Left lung (tissue), 10 donors: ENCODE measurements around the gene MANBA. TPM values are rescaled to one million over a fixed set of nuclear protein-coding genes. Genes with fewer than 3 reads are reported as not detected.
"Not testable (repeated sequence)": the region's sequence is repeated elsewhere in the genome, so short reads cannot be mapped to it uniquely, and the experiment has no call there.

Experiments
- ATAC-seq: fragments of 200-7000 bp; cut with Tn5 transposase; one replicate; pipeline ENCODE4 v1.9.1; 2020; ENCODE audit warnings: moderate library complexity
- DNase-seq, 4 donors: peaks; one replicate each; pipeline ENCODE4 v3.0.0-alpha.2; 2013 to 2020
- H3K27ac ChIP-seq, 2 donors: fragments of 200-600 bp; sonication (generic) in 1 of 2; one replicate each; pipeline versions ENCODE4 v1.5.0 to v1.8.0; 2020 to 2021
- H3K27me3 ChIP-seq, 2 donors: fragments of 200-600 bp; sonication (generic) in 1 of 2; one replicate each; pipeline versions ENCODE4 v1.5.0 to v1.8.0; 2020 to 2021
- H3K36me3 ChIP-seq, 2 donors: fragments of 200-600 bp; sonication (generic) in 1 of 2; one replicate each; pipeline versions ENCODE4 v1.5.0 to v1.8.0; 2020 to 2021
- H3K4me1 ChIP-seq, 2 donors: fragments of 200-600 bp; one replicate each; pipeline ENCODE4 v1.8.0; 2021
- H3K4me3 ChIP-seq, 2 donors: fragments of 200-600 bp; sonication (generic) in 1 of 2; one replicate each; pipeline versions ENCODE4 v1.5.0 to v1.8.0; 2020 to 2021; ENCODE audit warnings: mild to moderate bottlenecking in 1 of 2
- H3K9me3 ChIP-seq, 2 donors: fragments of 200-600 bp; sonication (generic) in 1 of 2; one replicate each; pipeline versions ENCODE4 v1.5.0 to v1.8.0; 2020 to 2021
- intact Hi-C, 2 donors: fragments of 100-400 bp; cut with DNase I; formaldehyde crosslinking; loops; one replicate each; pipeline versions ENCODE4 v1.11.2 to v1.14.2; 2022
- polyA plus RNA-seq, 6 donors: library from polyadenylated mRNA; unstranded; fragments of 120-200 nt; gene quantifications; one replicate each; pipeline ENCODE4 v1.2.1, GENCODE V29; 2013; ENCODE audit not compliant: insufficient read length in 6 of 6
- total RNA-seq, 2 donors: library from RNA; stranded (reverse); fragmentation: NEBNext Ultra II Directional; extraction: Animal tissue kit (Norgen Biotek cat#: 25700); gene quantifications; one replicate each; pipeline ENCODE4 v1.2.1, GENCODE V29; 2021
- TF ChIP-seq, protein P1 (sequence below), 2 donors: fragments of 200-600 bp; sonication (generic) in 1 of 2; IDR thresholded peaks; one replicate each; pipeline versions ENCODE4 v1.5.0 to v1.8.0; 2021; ENCODE audit warnings: antibody characterized with exemption in 2 of 2
- donor health status: DM: no; HTN: yes; CAD: no.
- donor health status: DM: no; HTN: no; CAD: no.

The MANBA gene
- total and polyA plus RNA-seq, 8 donors, result 31.3 to 57.0 (median 36.4) TPM

DNA sequence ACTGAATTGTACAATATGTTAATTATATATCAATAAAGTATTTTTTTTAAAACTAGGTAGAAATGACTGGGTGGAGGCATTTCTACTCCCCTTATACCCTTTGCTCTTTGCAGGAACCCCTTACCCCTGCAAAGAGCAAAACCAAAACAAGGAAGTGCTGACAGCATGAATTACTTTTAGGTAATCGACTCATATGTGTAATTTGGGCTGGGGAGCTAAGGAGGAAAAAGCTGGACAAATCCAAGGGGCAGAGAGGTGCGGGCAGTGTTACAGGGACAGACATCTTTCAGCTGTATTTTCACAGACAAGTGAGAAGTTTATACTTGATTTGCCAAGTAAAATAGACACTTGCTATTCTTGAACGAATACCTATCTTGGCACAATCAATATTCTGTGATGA, 35.5 kb downstream of the MANBA start:
- H3K27ac ChIP-seq, result no peak overlapping the region
- no peak overlapping the region for H3K4me3 ChIP-seq
- H3K4me1 ChIP-seq, result no peaks in the 10 kb centered on the region
- TF ChIP-seq, protein P1, sequence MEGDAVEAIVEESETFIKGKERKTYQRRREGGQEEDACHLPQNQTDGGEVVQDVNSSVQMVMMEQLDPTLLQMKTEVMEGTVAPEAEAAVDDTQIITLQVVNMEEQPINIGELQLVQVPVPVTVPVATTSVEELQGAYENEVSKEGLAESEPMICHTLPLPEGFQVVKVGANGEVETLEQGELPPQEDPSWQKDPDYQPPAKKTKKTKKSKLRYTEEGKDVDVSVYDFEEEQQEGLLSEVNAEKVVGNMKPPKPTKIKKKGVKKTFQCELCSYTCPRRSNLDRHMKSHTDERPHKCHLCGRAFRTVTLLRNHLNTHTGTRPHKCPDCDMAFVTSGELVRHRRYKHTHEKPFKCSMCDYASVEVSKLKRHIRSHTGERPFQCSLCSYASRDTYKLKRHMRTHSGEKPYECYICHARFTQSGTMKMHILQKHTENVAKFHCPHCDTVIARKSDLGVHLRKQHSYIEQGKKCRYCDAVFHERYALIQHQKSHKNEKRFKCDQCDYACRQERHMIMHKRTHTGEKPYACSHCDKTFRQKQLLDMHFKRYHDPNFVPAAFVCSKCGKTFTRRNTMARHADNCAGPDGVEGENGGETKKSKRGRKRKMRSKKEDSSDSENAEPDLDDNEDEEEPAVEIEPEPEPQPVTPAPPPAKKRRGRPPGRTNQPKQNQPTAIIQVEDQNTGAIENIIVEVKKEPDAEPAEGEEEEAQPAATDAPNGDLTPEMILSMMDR (IDR thresholded peaks at IDR 0.05), result no peak
- no peak for ATAC-seq
- intact Hi-C loops, result no loop called here
- H3K9me3 ChIP-seq, result no peaks in the 10 kb centered on the region
- no peaks in the 10 kb centered on the region for H3K27me3 ChIP-seq
- peaks cover 0 to 42% of the 10 kb centered on the region in 2 donors for H3K36me3 ChIP-seq
- DNase-seq, result no peak

DNA sequence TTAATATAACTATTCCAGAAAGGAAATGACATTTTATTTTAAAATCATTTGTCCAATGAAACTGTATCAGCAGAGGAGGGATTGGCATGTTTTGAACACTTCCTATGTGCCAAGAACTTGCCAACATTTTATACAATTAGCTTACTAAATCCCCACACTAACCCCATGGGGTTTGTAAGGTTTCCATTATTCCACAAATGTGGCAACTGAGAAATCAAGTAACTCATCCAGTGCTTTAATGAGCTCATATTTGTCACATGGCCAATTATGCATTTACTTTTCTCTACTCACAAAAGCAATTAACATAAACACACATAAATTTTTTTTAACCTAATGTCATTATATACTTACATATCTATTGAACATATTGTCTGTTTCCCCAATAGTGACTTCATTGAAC, 37.3 kb downstream of the MANBA start:
- peaks cover 0 to 47% of the 10 kb centered on the region in 2 donors for H3K36me3 ChIP-seq
- ATAC-seq (no peak), DNase-seq (no peak)
- H3K4me3 ChIP-seq, result no peak overlapping the region
- H3K27ac ChIP-seq, result no peak overlapping the region
- TF ChIP-seq, protein P1 (IDR thresholded peaks at IDR 0.05), result no peak
- no peaks in the 10 kb centered on the region for H3K27me3 ChIP-seq
- intact Hi-C loops, result no loop called here
- H3K4me1 ChIP-seq, result no peaks in the 10 kb centered on the region
- H3K9me3 ChIP-seq, result no peaks in the 10 kb centered on the region

DNA sequence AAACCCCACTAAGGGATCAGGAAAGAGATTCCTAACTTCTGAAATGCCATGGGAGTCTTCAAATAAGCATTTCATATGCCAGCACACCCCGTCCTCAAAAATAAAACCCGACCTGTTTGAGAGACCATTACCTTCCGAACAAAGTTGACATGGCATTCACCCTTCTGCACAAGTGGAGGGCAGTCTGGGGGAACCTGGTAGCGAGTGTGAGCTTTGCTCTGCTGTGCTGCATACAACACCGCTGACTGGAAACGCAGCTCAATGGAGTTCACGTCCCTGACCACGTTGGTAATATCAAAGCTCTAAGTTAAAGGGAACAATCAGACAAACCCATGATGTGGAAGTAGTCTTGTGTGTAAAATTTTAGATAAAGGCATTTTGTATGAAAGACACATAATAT, 38.0 kb downstream of the MANBA start:
- intact Hi-C loops, result no loop called here
- ATAC-seq (no peak), DNase-seq (no peak)
- no peaks in the 10 kb centered on the region for H3K4me1 ChIP-seq
- H3K4me3 ChIP-seq, result no peak overlapping the region
- no peaks in the 10 kb centered on the region for H3K27me3 ChIP-seq
- H3K9me3 ChIP-seq, result no peaks in the 10 kb centered on the region
- H3K36me3 ChIP-seq, result peaks cover 0 to 49% of the 10 kb centered on the region in 2 donors
- TF ChIP-seq, protein P1 (IDR thresholded peaks at IDR 0.05), result no peak
- no peak overlapping the region for H3K27ac ChIP-seq

DNA sequence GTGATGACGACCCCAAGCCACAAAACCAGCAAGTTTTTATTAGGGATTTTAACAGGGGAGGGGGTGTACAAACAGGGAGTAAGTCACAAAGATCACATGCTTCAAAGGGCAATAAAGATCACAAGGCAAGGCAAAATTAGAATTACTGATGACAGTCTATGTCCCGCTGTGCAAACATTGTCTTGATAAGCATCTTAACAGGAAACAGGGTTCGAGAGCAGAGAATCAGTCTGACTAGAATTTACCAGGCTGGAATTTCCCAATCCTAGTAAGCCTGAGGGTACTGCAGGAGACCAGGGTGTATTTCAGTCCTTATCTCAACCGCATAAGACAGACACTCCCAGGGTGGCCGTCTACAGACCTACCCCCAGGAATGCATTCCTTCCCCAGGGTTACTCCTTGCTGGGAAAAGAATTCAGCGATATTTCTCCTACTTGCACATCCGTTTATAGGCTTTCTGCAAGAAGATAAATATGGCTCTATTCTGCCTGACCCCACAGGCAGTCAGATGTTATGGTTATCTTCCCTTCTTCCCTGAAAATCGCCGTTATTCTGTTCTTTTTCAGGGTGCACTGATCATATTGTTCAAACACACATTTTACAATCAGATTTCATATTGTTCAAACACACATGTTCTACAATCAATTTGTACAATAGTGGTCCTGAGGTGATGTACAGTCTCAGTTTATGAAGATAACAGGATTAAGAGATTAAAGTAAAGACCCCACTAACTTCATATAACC, 41.8 kb downstream of the MANBA start:
- ATAC-seq, H3K27me3 ChIP-seq, intact Hi-C loops, H3K4me3 ChIP-seq, H3K27ac ChIP-seq, H3K4me1 ChIP-seq, DNase-seq, H3K9me3 ChIP-seq: not testable (repeated sequence)
- H3K36me3 ChIP-seq, result peaks cover 0 to 53% of the 10 kb centered on the region in 2 donors

DNA sequence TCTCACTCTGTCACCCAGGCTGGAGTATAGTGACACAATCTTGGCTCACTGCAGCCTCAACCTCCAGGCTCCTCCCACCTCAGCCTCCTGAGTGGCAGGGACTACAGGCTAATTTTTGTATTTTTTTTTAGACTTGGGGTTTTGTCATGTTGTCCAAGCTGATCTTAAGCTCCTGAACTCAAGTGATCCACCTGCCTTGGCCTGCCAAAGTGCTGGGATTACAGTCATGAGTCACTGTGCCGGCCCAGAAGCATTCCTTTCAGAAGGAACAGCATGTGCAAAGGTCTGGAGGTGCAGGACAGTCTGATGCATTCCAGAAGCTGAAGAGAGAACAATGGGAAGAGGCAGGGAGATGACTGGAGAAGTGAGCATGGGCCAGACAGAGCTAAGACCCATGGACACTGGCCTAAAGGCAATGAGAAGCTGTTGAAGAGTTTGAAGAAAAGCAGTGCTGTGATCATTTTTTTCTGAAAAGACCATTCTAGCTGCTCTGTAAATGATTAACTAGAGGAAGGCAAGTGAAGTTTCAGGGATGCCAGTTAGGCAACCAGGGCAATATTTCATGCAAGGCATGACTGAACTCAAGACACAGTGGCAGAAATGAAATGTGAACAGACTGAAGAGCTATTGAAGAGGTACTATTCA, 43.2 kb downstream of the MANBA start:
- TF ChIP-seq, protein P1 (IDR thresholded peaks at IDR 0.05), result no peak
- no peaks in the 10 kb centered on the region for H3K9me3 ChIP-seq
- H3K27ac ChIP-seq, result no peak overlapping the region
- no peak overlapping the region for H3K4me3 ChIP-seq
- H3K27me3 ChIP-seq, result no peaks in the 10 kb centered on the region
- peaks cover 5% of the 10 kb centered on the region in 2 donors for H3K4me1 ChIP-seq
- intact Hi-C loops, result no loop called here
- DNase-seq (peak in 1 of 4 donors; percentile 39), ATAC-seq (peak; percentile 71)
- peaks cover 0 to 51% of the 10 kb centered on the region in 2 donors for H3K36me3 ChIP-seq
